C4-2B (cell line): ENCODE results near the gene SNRNP25.

Source experiments
- CTCF ChIP-seq: fragments of 450-650 bp; conservative IDR thresholded peaks from 2 replicates; pipeline ENCODE4 v1.5.1; 2017; ENCODE audit warnings: mild to moderate bottlenecking
- ZFX ChIP-seq: fragments of 450-650 bp; IDR thresholded peaks from 2 replicates; pipeline ENCODE4 v1.6.1; 2017

- TF ChIP-seq ZFX = no peak
- no peak for TF ChIP-seq CTCF
Measured at GRCh38 chr16:92431-93339, 39.1 kb downstream of the SNRNP25 start.
